ES-I3 (cell line): ENCODE data around the gene SLC15A4.

Source experiments
- H3K36me3 ChIP-seq: 2 replicates; pipeline ENCODE4 v1.6.1; 2013; ENCODE audit warnings: mild to moderate bottlenecking, low read length, control low read depth, moderate library complexity; ENCODE audit not compliant: insufficient read depth
- H3K4me1 ChIP-seq: 2 replicates; pipeline ENCODE4 v1.6.1; 2013; ENCODE audit warnings: mild to moderate bottlenecking, control low read depth, low read length; ENCODE audit not compliant: insufficient read depth
- H3K9ac ChIP-seq: 2 replicates; pipeline ENCODE4 v1.6.1; 2013; ENCODE audit warnings: low read depth, mild to moderate bottlenecking, low read length, moderate library complexity
- H3K9me3 ChIP-seq: 2 replicates; pipeline ENCODE4 v1.6.1; 2013; ENCODE audit warnings: mild to moderate bottlenecking, low read length, moderate library complexity; ENCODE audit not compliant: control insufficient read depth, insufficient read depth

Gene SLC15A4

DNA sequence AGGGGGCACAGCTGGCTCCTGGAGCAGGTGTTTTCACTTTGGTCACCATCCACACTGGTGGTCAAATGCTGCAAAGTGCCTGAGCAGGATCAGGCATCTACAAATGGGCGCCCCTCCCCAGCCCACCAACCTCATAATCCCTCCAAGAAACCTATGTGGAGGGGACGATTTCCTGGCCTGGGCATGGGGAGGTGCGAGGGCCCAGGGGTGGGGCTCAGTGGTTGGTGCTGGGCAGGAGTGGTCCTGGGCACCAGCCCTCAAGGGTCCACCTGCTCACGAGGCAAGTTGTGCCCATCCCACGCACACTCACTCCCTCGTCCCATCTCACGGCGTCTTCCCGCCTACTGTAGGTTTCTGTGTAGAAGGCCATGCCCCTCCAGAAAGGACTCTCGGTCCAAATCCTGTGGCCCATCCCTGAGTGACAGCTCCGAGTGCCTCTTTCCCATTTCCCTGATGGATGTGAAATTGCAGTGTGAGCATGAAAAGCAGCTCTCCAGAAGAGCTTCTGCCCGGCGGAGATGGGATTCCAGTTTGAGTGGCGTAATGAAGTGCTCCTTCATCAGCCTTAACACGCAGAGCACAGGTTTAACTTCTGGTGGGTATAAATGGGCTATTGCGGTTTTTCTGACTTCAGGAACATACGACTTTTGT lies 36.9 kb downstream of the SLC15A4 start:
- Histone ChIP-seq H3K9me3 (no peaks in the 10 kb centered on the region), H3K4me1 (no peaks in the 10 kb centered on the region), H3K36me3 (no peaks in the 10 kb centered on the region; the same call in 1 of the 2 replicates), H3K9ac (no peak overlapping the region)

GRCh38 chr12:128784030-128784760 lies 39.6 kb downstream of the SLC15A4 start:
- no peak overlapping the region for H3K9ac ChIP-seq
- H3K9me3 ChIP-seq: no peaks in the 10 kb centered on the region
- no peaks in the 10 kb centered on the region for H3K4me1 ChIP-seq
- H3K36me3 ChIP-seq: no peaks in the 10 kb centered on the region

- no peaks in the 10 kb centered on the region for H3K4me1 ChIP-seq
- no peak overlapping the region for H3K9ac ChIP-seq
- no peaks in the 10 kb centered on the region for H3K9me3 ChIP-seq
- no peaks in the 10 kb centered on the region for H3K36me3 ChIP-seq
These were observed 40.6 kb downstream of the SLC15A4 start for GRCh38 chr12:128783129-128783574.

DNA sequence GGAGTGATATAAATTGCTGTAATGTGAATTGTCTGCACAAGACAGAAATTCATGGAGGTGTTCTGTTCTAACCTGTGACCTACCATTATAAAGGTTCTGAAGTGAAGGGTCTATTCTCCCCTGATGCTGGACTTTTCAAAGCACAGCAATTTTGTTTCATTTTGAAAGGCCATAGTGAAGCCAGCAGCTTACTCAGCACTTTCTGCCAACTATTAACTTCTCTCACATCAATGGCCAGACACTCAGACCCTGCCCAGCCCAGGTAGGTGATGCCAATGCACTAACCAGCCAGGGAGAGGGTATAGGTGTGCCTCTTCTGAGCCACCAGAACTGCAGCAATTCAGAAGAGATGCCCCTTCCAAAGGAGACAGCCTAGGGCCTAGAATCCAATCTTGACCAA lies 43.9 kb downstream of the SLC15A4 start:
- Histone ChIP-seq H3K9me3 (no peaks in the 10 kb centered on the region), H3K4me1 (no peaks in the 10 kb centered on the region), H3K9ac (no peak overlapping the region), H3K36me3 (no peaks in the 10 kb centered on the region)

DNA sequence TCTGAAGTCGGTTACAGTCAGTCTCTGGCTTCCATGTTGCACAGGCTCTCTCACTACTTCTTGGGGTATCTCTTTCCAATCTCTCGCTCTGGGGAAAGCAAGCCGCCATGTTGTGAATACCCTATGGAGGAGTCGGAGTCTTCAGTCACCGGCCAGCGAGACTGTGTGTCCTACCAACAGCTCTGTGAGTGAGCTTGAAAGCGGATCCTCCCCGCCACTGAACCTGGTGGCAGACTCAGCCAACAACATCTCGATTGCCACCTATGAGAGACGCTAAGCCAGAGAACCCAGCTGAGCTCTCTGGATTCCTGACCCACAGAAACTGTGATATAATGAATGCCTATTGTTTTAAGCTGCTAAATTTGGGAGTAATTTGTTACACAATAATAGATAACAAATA lies 51.5 kb downstream of the SLC15A4 start:
- Histone ChIP-seq H3K36me3 (no peaks in the 10 kb centered on the region), H3K9ac (no peak overlapping the region), H3K9me3 (no peaks in the 10 kb centered on the region), H3K4me1 (no peaks in the 10 kb centered on the region)

GRCh38 chr12:128771681-128772080 lies 52.1 kb downstream of the SLC15A4 start:
- Histone ChIP-seq H3K36me3 (no peaks in the 10 kb centered on the region), H3K9me3 (no peaks in the 10 kb centered on the region), H3K4me1 (no peaks in the 10 kb centered on the region; the same call in 1 of the 2 replicates), H3K9ac (no peak overlapping the region)

DNA sequence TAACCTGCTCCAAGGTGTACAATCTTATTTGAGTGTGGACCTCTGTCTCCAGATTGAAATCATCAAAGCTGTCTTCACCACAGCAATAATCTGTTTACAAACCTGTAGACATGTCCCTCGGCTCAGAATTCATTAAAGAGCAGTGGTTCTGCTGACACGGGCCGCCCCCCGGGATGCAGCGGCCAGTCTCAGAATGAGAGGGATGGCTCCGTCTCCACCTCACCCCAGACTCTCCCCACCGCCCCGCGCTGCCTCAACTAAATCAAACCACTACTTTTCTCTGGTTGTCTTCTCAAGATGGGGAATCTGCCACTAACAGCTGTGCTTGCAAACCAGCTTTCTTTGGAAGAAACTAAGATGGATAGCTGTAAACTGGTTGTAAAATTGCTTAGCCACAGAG lies 56.2 kb downstream of the SLC15A4 start:
- no peaks in the 10 kb centered on the region for H3K36me3 ChIP-seq
- H3K9me3 ChIP-seq: no peaks in the 10 kb centered on the region
- no peak overlapping the region for H3K9ac ChIP-seq
- H3K4me1 ChIP-seq: no peaks in the 10 kb centered on the region; the same call in 1 of the 2 replicates

DNA sequence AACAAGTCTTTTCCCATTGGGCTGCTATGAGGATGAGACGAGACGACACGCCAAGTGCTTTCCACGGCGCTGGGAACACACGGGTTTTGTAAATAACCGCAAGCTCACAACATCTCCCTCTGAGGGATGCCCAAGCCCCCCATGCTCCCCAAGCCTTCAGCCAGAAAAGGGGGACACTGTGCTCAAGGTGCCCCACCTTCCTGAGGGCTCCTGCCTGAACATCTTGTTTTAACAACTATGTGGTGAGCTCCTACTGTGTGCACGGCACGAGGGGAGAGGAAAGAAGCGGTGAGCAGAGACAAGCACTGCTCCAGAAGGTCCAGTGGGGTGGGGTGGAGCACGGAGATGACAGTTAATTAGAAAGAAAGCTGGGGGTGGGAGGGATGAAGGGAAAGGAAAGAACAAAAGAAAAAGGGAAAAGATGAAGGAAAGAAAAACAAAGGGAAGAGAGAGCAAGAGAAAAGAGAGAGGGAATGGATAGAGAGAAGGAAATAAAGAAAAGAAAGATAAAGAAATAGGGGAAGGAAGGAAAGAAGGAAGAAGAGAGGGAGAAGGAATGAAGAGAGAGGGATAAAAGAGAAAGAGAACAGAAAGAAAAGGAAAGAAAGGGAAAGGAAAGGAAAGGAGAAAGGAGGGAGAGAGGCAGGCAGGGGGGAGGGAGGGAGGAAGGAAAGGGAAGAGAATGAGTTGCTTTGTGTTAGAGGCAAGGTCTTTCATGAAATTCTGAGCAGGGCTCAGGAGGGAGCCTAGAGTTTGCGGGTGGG lies 56.8 kb downstream of the SLC15A4 start:
- Histone ChIP-seq H3K4me1 (no peaks in the 10 kb centered on the region; the same call in 1 of the 2 replicates), H3K36me3 (no peaks in the 10 kb centered on the region), H3K9me3 (no peaks in the 10 kb centered on the region), H3K9ac (no peak overlapping the region)

GRCh38 chr12:128763395-128763794 lies 60.4 kb downstream of the SLC15A4 start:
- Histone ChIP-seq H3K9ac (no peak overlapping the region), H3K36me3 (no peaks in the 10 kb centered on the region), H3K9me3 (no peaks in the 10 kb centered on the region), H3K4me1 (no peaks in the 10 kb centered on the region; the same call in 1 of the 2 replicates)

DNA sequence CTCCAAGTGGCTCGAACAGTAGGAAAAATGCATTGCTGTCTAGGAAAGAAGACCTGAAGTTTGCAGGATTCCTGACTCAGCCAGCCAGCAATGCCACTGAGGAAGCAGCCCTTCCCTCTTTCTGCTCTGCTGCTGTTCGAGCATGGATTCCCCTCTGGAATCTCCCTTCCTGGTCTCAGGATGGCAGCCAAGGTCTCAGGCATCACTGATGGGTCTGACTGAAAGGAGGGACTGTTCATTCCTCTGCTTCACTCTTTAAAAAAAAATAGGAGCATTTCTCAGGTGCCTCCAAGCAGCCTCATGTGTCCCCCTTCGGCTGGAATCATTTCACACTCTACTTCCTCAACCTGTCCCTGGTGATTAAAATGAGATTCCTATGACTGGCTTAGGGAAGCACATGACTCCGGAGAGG lies 62.4 kb downstream of the SLC15A4 start:
- Histone ChIP-seq H3K9me3 (no peaks in the 10 kb centered on the region), H3K36me3 (no peaks in the 10 kb centered on the region), H3K4me1 (no peaks in the 10 kb centered on the region), H3K9ac (no peak overlapping the region)

DNA sequence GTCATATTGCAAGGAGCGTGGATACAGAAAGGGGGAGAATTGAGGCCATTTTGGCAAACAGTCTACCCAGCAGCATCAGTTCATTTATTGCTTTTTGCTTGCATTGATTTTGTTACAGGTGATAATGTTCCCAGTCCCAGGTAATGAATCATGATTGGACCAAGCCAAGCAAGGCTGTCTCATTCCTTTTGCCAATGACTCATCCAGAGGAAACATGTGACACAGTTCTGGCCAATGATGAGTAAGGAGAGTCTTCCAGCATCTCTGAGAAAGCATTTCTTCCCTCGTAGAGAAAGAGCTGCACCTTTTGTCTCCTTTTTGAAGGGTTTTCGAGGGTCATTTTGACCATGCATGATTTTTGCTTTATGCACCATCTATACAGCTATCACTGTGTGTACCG lies 68.2 kb downstream of the SLC15A4 start:
- Histone ChIP-seq H3K4me1 (no peaks in the 10 kb centered on the region), H3K36me3 (no peaks in the 10 kb centered on the region), H3K9ac (no peak overlapping the region), H3K9me3 (no peaks in the 10 kb centered on the region)

GRCh38 chr12:128754275-128754674 lies 69.5 kb downstream of the SLC15A4 start:
- H3K4me1 ChIP-seq: no peaks in the 10 kb centered on the region
- H3K9ac ChIP-seq: no peak overlapping the region
- H3K36me3 ChIP-seq: no peaks in the 10 kb centered on the region
- no peaks in the 10 kb centered on the region for H3K9me3 ChIP-seq

GRCh38 chr12:128753438-128753837 lies 70.3 kb downstream of the SLC15A4 start:
- Histone ChIP-seq H3K4me1 (no peaks in the 10 kb centered on the region), H3K36me3 (no peaks in the 10 kb centered on the region)

GRCh38 chr12:128752386-128752785 lies 71.4 kb downstream of the SLC15A4 start:
- Histone ChIP-seq H3K9ac (no peak overlapping the region), H3K9me3 (no peaks in the 10 kb centered on the region), H3K4me1 (no peaks in the 10 kb centered on the region), H3K36me3 (no peaks in the 10 kb centered on the region)

More at GRCh38 chr12:128753438-128753837, 70.3 kb downstream of the SLC15A4 start:
- H3K9me3 ChIP-seq: no peaks in the 10 kb centered on the region
- no peak overlapping the region for H3K9ac ChIP-seq
